GM23338 (cell line): ENCODE data around the gene FGGY.

Source experiments
- EZH2 ChIP-seq: fragments of 200-600 bp; sonication (generic); IDR thresholded peaks from one replicate; pipeline ENCODE4 v1.8.0; 2017; ENCODE audit warnings: antibody characterized with exemption, mild to moderate bottlenecking, low read depth; ENCODE audit not compliant: unreplicated experiment
- TF ChIP-seq, protein P1 (sequence below), 2 experiments: fragments of 200-600 bp in 1 of 2; sonication (generic) in 1 of 2; conservative IDR thresholded peaks; 2 replicates each; pipeline versions ENCODE4 v1.5.1 to v1.6.1; 2016 to 2017; ENCODE audit warnings: antibody characterized with exemption in 2 of 2, low read depth in 2 of 2, mild to moderate bottlenecking in 2 of 2, moderate library complexity in 1 of 2

- TF ChIP-seq, protein P1, sequence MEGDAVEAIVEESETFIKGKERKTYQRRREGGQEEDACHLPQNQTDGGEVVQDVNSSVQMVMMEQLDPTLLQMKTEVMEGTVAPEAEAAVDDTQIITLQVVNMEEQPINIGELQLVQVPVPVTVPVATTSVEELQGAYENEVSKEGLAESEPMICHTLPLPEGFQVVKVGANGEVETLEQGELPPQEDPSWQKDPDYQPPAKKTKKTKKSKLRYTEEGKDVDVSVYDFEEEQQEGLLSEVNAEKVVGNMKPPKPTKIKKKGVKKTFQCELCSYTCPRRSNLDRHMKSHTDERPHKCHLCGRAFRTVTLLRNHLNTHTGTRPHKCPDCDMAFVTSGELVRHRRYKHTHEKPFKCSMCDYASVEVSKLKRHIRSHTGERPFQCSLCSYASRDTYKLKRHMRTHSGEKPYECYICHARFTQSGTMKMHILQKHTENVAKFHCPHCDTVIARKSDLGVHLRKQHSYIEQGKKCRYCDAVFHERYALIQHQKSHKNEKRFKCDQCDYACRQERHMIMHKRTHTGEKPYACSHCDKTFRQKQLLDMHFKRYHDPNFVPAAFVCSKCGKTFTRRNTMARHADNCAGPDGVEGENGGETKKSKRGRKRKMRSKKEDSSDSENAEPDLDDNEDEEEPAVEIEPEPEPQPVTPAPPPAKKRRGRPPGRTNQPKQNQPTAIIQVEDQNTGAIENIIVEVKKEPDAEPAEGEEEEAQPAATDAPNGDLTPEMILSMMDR (conservative IDR thresholded peaks at IDR 0.05; ENCODE audit: low read depth in 2 of 2), result no peak
- TF ChIP-seq EZH2, result no peak
Observed at GRCh38 chr1:59298026-59298583, 1.2 kb downstream of the FGGY start.
